HG03095 (cell line): ENCODE data around the gene ANKRD44.

ENCODE experiments used
- ATAC-seq: cut with Tn5 transposase; IDR thresholded peaks from one replicate; pipeline ENCODE4 v1.9.1; 2021; ENCODE audit warnings: moderate library complexity; ENCODE audit not compliant: unreplicated experiment

ANKRD44 gene

GRCh38 chr2:197264332-197264731 lies 46.2 kb downstream of the ANKRD44 start:
- no peak for ATAC-seq

DNA sequence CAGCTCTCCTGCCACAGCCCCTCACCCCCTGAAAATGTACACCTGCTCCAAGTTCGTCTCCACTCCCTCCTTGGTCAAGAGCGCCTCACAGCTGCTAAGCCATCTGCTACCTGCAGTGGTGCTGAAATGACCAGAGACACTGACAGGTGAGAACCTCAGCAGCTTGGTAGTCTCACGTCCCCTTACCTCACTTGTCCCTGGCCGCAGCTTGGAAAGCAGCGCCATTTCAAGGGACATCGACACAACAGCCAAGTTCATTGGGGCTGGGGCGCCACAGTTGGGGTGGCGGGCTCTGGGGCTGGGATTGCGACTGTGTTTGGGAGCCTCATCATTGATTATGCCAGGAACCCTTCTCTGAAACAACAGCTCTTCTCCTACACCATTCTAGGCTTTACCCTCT lies 47.5 kb downstream of the ANKRD44 start:
- ATAC-seq: no peak

DNA sequence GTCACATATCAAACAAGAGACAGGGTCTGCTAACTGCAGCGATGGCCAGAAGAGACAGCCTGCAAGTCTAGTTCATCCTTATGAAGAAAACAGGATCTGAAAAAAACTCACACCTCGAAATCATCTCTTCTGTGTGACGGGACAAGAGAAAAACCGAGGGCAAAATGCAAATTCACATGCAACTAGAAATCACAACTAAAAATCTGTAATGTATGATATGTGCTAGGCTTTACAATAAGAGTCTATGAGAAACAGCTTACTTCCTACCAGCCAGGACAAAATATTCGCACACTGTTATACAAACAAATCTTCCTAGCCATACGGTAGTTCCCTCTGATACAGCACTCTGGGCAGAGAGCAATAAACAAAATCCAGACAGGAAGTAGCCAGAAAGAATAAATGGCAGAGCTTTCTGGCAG lies 48.8 kb downstream of the ANKRD44 start:
- ATAC-seq: peak; percentile 59

GRCh38 chr2:197259470-197259999 lies 51.0 kb downstream of the ANKRD44 start:
- ATAC-seq: no peak

GRCh38 chr2:197258580-197258979 lies 52.0 kb downstream of the ANKRD44 start:
- no peak for ATAC-seq

DNA sequence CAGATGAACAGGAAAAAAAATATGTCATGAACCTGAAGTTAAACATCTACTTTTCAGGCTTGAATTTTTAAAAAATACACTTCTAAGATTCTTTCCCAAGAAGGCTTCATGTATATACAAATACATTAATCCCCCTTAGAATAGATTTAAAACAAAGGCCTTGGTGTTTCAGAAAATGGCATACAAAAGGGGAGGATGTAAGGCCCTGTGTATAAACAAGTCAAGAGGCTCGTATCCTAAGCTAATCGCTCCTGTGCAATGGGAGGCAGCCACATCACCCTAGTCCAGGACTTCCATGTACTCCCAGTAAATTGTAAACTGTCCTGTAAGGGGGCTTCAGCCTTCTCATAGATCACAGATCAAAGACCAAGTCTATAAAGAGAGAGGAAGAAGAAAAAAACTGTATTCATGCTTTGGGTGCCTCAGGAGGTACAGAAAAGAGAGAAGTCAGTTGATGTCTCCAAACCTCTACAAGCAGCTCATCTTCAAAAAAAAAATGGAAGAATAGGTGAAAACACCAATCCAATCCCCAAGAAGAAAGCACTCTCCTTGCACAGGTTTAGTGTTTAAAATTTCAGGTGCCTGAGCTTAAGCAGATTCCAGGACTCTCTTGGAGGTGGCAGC lies 53.9 kb downstream of the ANKRD44 start:
- ATAC-seq: no peak

DNA sequence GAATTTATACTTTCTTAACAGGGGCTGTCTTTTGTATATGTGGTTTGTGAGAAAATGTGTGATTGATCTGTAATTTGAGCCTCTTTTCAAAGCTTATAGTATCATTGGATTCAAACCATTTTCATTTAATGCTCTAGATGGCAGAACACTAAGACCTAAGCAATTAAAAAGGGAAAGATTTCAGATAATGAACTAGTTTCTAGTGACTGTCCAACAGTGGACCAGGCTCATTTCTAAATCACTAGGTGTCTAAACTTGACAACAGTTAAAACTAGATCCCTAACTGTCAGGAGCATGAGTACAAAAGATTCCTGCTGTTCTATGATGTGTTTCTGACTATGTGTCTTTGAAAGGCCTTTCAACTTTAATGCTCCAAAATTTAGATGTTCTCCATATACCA lies 54.6 kb downstream of the ANKRD44 start:
- no peak for ATAC-seq

DNA sequence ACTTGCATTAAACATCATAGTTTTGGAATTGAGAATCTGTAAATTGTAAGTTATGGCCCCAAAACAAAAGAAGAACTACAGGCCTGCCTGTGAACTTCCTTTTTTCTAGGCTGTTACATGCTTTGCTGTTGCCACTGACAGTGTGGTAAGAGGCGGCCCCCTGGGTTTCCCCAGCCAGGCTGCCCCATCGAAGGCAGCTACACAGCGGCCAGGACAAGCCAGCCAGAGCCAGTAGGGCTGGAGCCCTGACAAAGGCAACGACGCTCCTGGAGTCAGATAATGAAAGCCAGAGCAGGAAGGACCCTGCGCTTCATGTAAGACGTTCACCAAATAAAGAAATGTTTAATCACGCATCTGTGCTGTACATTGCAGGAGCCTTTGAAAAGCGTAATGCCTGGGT lies 55.0 kb downstream of the ANKRD44 start:
- peak; percentile 95 for ATAC-seq

DNA sequence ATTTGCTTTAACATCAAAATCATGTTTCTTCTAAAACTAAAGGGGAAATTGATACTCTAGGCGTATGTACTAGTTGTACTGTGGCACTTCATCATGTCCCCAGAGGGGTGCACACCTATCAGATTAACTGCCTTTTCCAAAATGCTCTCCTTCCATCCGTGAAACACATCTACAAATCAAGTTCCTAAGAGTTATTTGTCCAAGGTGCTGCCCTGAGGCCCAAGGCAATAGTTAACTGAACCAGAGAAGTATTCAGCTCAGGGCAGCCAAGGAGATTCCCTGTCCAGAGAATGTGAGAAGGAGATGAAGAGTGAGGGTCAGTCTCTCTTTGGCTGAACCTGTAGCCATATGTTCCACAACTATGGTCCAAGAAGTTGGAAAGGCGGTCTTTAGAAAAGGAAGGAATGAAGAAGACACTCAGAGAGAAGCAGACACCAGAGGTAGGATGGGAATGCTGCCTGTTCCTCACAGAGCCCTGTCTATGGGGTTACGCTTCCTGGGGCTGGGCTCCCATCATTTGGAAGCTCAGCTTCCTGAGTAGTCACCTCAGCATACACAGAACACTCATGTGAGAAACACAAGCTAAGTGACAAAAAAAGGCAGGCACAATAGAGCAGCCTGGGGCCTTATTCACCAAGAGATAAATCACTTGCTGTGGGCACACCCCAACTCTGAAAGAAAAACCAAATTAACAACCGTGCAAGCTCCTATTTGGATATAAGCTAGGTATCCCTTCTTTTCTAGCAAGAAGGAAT lies 55.6 kb downstream of the ANKRD44 start:
- ATAC-seq: peak; percentile 30

DNA sequence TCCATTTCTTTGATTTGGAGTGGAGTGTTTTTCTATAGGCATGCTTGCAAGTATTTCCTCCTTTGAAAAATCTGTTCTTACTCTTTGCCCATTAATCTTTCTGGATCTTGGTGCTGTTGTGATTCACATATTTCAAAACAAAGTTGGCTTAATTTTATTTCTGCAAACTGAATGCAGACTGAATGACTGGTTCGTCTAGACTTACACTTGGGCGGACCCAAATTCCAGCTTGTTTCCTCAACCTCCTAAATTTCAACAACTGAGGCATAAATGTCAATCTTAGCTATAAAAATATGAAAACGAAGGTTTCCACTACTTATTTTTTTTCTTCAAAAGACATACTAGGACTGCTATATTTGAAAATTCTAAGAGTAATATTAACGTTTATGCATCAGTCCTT lies 59.0 kb downstream of the ANKRD44 start:
- no peak for ATAC-seq

DNA sequence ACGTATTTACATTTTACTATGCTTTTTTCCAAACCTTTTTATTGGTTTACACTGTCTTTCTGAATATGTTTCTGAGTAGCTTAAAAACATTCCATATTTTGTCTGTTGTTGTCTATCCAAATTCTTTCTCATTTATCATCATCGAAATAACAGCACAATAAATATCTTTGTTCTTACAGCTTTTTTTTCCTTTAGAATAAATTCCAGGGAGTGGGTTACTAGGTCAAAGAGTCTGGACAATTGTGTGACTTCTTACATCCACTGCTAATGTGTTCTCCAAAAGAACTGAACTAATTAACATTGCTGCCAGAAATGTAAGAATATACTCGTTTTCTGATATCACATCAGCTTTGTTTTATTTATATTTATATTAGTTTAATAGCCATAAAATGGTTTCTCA lies 59.4 kb downstream of the ANKRD44 start:
- no peak for ATAC-seq

DNA sequence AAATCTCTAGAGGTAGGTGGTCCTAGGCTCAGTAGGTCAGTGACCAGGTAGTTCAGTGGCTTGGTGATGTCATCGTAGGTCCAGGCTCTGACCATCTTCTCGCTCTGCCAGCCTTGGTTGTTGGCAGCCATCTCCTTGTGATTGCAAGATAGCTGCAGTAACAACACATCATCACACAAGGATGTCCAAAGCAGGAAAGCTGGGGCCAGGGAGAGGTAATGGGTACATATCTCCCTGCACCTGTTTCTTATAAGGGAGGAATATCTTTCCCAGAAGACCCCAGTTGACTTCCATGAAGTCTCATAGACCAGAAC lies 60.5 kb downstream of the ANKRD44 start:
- ATAC-seq: no peak

DNA sequence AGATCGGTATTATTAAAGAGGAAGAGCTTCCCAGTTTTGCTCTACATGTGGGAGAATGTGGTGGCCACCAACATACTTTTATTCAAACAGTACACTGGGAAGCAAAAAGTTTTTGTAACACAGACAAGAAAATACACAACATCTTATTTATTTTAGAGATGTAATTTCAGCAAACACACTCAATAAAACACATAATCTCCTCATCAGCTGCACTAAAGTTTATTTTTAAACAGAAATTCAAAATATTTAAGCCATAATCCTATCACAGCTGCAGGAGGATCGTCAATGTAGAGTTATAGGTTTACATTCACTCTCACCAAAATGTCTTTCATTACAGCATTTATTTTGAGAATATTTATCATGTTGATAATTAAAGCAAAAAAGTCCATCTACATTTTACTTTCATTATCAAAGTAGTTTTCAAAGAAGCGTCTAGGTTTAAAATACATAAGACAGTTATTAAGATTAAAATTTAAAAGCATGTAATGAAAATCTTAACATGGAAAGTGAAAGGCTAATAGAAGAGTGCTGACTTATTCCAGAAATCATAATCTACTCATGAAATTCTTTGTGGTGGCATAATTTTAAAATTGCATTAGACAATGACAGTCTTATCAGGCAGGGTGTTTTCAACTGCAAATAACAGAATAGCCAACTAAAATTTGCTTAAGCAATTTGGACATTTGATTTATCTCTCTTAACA lies 61.0 kb downstream of the ANKRD44 start:
- ATAC-seq: no peak

DNA sequence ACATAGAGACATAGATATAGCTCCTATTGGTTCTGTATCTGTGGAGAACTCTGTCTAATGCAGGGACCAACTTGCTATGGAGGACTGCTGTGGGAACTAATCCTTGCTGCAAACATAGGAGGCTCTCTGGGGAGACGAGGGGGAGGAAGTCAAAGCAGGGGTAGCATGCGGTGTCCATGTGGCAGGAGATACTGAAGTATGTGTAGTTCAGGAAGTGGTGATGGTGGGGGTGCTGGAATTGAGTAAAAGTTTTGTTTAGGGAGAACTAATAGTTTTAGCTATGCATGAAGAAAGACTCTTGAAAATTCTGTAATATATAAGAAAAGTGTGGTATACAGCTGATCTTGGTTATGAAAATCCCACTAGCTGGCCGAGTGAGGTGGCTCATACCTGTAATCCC lies 62.0 kb downstream of the ANKRD44 start:
- peak; percentile 37 for ATAC-seq

DNA sequence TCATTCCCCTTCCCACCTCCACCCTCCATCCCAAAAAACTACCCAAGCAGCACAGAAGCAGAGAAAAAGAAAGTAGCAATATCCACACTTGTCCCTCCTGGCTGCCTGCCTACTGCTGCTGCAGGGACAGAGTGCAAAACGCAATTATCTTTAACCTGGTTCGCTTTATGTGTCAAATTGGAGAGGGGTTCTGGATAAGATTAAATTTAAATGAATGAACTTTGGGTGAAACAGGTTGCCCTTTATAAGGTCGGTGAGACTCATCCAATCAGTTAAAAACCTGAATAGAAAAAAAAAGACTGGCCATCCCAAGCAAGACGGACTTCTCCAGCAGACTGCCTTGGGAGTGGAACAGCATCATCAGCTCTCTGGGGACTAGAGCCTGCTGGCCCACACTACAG lies 62.6 kb downstream of the ANKRD44 start:
- ATAC-seq: no peak

DNA sequence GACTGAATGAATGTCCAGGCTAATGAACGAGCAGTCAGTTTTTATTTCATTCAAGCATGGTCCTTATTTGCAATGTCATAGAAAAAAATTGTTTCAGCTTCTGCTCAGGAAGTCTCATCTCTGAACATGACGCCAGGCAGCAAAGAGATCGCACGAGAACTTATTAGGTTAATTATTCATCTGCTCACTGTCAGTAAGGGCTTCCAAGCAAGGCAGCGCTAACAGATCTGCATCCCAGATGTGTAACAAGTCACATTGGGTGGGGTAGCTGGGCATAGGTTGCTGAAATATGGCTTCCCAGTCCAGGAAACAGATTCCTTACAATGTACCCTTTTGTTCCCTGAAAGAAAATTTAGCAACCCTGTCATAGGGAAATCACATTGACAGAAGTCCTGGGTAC lies 63.5 kb downstream of the ANKRD44 start:
- ATAC-seq: peak; percentile 43

GRCh38 chr2:197245829-197246804 lies 64.5 kb downstream of the ANKRD44 start:
- ATAC-seq: no peak

DNA sequence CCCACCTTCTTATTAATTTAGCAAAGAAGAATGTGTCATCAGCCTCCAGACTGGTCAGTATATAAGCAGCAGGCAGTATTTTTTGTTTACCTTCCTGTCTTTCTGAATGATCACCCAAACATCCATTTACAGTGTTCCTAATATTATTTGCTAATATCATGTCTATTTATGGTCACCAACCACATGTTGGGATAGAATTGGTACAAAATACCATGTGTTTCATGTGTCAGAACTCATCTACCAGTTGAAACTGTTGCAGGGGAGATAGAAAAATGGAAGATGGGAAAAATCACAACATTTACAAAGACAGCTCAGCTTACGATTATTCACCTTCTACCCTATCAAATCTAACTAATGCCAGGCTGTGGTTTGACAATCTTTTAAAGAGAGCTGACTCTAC lies 66.2 kb downstream of the ANKRD44 start:
- ATAC-seq: no peak

GRCh38 chr2:197242719-197243118 lies 67.9 kb downstream of the ANKRD44 start:
- no peak for ATAC-seq

DNA sequence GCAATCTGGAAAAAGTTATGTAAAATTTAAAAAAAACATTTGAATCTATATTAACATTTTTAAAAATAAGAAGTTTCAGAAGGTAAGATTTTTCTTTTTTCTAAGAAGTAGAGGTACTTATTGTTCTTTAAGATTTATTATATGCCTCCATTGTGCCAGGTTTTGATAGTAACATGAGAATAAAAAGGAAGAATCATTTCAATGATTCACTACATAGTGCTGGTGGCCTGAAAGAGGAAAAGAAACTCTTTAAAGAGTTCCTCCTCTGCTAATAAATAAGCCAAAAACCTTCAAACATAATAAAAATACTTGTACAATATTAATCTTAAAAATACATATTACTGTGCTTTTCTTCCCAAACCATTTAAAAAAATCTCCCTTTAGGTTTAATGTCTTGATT lies 69.0 kb downstream of the ANKRD44 start:
- no peak for ATAC-seq

DNA sequence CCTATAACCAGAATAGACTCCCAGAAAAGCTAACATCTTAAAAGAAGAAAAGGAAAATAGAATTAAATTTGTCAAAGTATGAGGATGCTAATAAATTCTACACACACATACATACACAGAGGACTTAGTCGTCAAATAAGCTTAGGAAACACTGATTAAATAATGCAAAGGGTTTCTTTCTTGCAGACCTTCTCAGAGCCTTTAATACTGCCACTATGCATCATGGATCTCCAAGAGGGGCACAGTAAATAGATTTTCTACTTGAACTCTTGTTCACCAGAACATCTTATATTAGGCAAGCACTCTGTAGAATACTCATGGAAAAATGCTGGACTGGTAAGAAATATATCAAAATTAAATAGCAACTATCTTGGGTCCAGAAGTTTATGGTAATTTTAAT lies 69.4 kb downstream of the ANKRD44 start:
- no peak for ATAC-seq
